ENCODE measurements around the gene DHRS9.

DHRS9 gene

GRCh38 chr2:169139993-169140767 lies 70.8 kb downstream of the DHRS9 start:
- H3F3A ChIP-seq (ENCODE audit: insufficient read depth): no peaks in the 10 kb centered on the region
- H3K9me2 ChIP-seq (replicated peaks; ENCODE audit: insufficient read depth, low read length): no peaks in the 10 kb centered on the region
- H3K4me2 ChIP-seq (ENCODE audit: low read depth, low read length, poor library complexity, severe bottlenecking): no peak overlapping the region

GRCh38 chr2:169141713-169142352 lies 72.5 kb downstream of the DHRS9 start:
- no peaks in the 10 kb centered on the region for H3F3A ChIP-seq (ENCODE audit: insufficient read depth)
- no peaks in the 10 kb centered on the region for H3K9me2 ChIP-seq (replicated peaks; ENCODE audit: insufficient read depth, low read length)
- no peaks in the 10 kb centered on the region for H3K9me3 ChIP-seq (ENCODE audit: insufficient read depth, low read length)
- no peak overlapping the region for H3K9ac ChIP-seq (ENCODE audit: low read length)
- TF ChIP-seq CTCF (IDR thresholded peaks at IDR 0.05; ENCODE audit: insufficient read depth, low read length, poor library complexity, severe bottlenecking) (peak; percentile 84), EZH2phosphoT487 (conservative IDR thresholded peaks at IDR 0.05; ENCODE audit: low read length) (no peak)
- no peak overlapping the region for H3K4me2 ChIP-seq (ENCODE audit: low read depth, low read length, poor library complexity, severe bottlenecking)
- no peaks in the 10 kb centered on the region for H3K27me3 ChIP-seq (ENCODE audit: low read length)
- H3K27ac ChIP-seq (ENCODE audit: low read depth, low read length): no peak overlapping the region
- no peaks in the 10 kb centered on the region for H3K36me3 ChIP-seq (ENCODE audit: low read length)
- no peak overlapping the region for H3K4me3 ChIP-seq (ENCODE audit: insufficient read depth, low read length, poor library complexity, severe bottlenecking)
- H2AFZ ChIP-seq (ENCODE audit: low read depth, low read length, severe bottlenecking): no peak overlapping the region
- H4K20me1 ChIP-seq (ENCODE audit: low read depth, low read length): no peaks in the 10 kb centered on the region
- H3K79me2 ChIP-seq (ENCODE audit: insufficient read depth, low read length): no peaks in the 10 kb centered on the region

More at GRCh38 chr2:169139993-169140767, 70.8 kb downstream of the DHRS9 start:
- H3K79me2 ChIP-seq (ENCODE audit: insufficient read depth, low read length): no peaks in the 10 kb centered on the region
- H3K27ac ChIP-seq (ENCODE audit: low read depth, low read length): no peak overlapping the region
- no peak for TF ChIP-seq EZH2phosphoT487 (conservative IDR thresholded peaks at IDR 0.05; ENCODE audit: low read length)
- TF ChIP-seq CTCF (IDR thresholded peaks at IDR 0.05; ENCODE audit: insufficient read depth, low read length, poor library complexity, severe bottlenecking): no peak
- no peaks in the 10 kb centered on the region for H3K27me3 ChIP-seq (ENCODE audit: low read length)
- no peaks in the 10 kb centered on the region for H3K9me3 ChIP-seq (ENCODE audit: insufficient read depth, low read length)
- no peaks in the 10 kb centered on the region for H3K36me3 ChIP-seq (ENCODE audit: low read length)
- H4K20me1 ChIP-seq (ENCODE audit: low read depth, low read length): no peaks in the 10 kb centered on the region
- H3K4me3 ChIP-seq (ENCODE audit: insufficient read depth, low read length, poor library complexity, severe bottlenecking): no peak overlapping the region
- H3K9ac ChIP-seq (ENCODE audit: low read length): no peak overlapping the region
- no peak overlapping the region for H2AFZ ChIP-seq (ENCODE audit: low read depth, low read length, severe bottlenecking)

GRCh38 chr2:169143998-169144397 lies 74.6 kb downstream of the DHRS9 start:
- H3K27me3 ChIP-seq (ENCODE audit: low read length): no peaks in the 10 kb centered on the region
- H3K27ac ChIP-seq (ENCODE audit: low read depth, low read length): no peak overlapping the region
- H3K9me2 ChIP-seq (replicated peaks; ENCODE audit: insufficient read depth, low read length): no peaks in the 10 kb centered on the region
- H3K36me3 ChIP-seq (ENCODE audit: low read length): no peaks in the 10 kb centered on the region
- H3K4me3 ChIP-seq (ENCODE audit: insufficient read depth, low read length, poor library complexity, severe bottlenecking): no peak overlapping the region
- H3K9me3 ChIP-seq (ENCODE audit: insufficient read depth, low read length): no peaks in the 10 kb centered on the region
- no peak overlapping the region for H3K4me2 ChIP-seq (ENCODE audit: low read depth, low read length, poor library complexity, severe bottlenecking)
- H3F3A ChIP-seq (ENCODE audit: insufficient read depth): no peaks in the 10 kb centered on the region
- no peaks in the 10 kb centered on the region for H4K20me1 ChIP-seq (ENCODE audit: low read depth, low read length)
- H3K9ac ChIP-seq (ENCODE audit: low read length): no peak overlapping the region
- H3K79me2 ChIP-seq (ENCODE audit: insufficient read depth, low read length): no peaks in the 10 kb centered on the region
- H2AFZ ChIP-seq (ENCODE audit: low read depth, low read length, severe bottlenecking): no peak overlapping the region
- TF ChIP-seq EZH2phosphoT487 (conservative IDR thresholded peaks at IDR 0.05; ENCODE audit: low read length) (no peak), CTCF (IDR thresholded peaks at IDR 0.05; ENCODE audit: insufficient read depth, low read length, poor library complexity, severe bottlenecking) (no peak)
